MM.1S (cell line): ENCODE data around the gene SYTL4.

Experiments
- DNase-seq: peaks from one replicate; pipeline ENCODE4 v3.0.0-alpha.2; 2015
- H2AFZ ChIP-seq: fragments of 300-600 bp; sonication (generic); 2 replicates; pipeline ENCODE4 v1.6.0; 2016; ENCODE audit warnings: antibody characterized with exemption, low read length
- H3F3A ChIP-seq: fragments of 300-600 bp; sonication (generic); 2 replicates; pipeline ENCODE4 v1.6.1; 2016; ENCODE audit warnings: mild to moderate bottlenecking, antibody characterized with exemption, low read length, moderate library complexity, mixed read lengths; ENCODE audit not compliant: insufficient read depth
- H3K27ac ChIP-seq: fragments of 300-600 bp; sonication (generic); 2 replicates; pipeline ENCODE4 v1.5.1; 2016; ENCODE audit warnings: mild to moderate bottlenecking, low read length
- H3K27me3 ChIP-seq: fragments of 300-600 bp; sonication (generic); replicated peaks from 2 replicates; pipeline ENCODE4 v1.6.0; 2016; ENCODE audit warnings: low read length; ENCODE audit not compliant: insufficient read depth
- H3K36me3 ChIP-seq: fragments of 300-600 bp; sonication (generic); replicated peaks from 2 replicates; pipeline ENCODE4 v1.6.1; 2016; ENCODE audit warnings: mild to moderate bottlenecking, low read length, mixed read lengths; ENCODE audit not compliant: insufficient read depth
- H3K4me1 ChIP-seq: fragments of 300-600 bp; sonication (generic); 2 replicates; pipeline ENCODE4 v1.6.1; 2016; ENCODE audit warnings: low read length, mixed read lengths
- H3K4me2 ChIP-seq: fragments of 300-600 bp; sonication (generic); 2 replicates; pipeline ENCODE4 v1.6.0; 2016; ENCODE audit warnings: low read depth, low read length
- H3K4me3 ChIP-seq: fragments of 300-600 bp; sonication (generic); 2 replicates; pipeline ENCODE4 v1.5.1; 2016; ENCODE audit warnings: low read length, mixed read lengths
- H3K79me2 ChIP-seq: fragments of 300-600 bp; sonication (generic); 2 replicates; pipeline ENCODE4 v1.6.1; 2016; ENCODE audit warnings: mixed run types, low read length, mixed read lengths
- H3K9ac ChIP-seq: fragments of 300-600 bp; sonication (generic); 2 replicates; pipeline ENCODE4 v1.6.1; 2016; ENCODE audit warnings: low read length, mixed read lengths
- H3K9me2 ChIP-seq: fragments of 300-600 bp; sonication (generic); replicated peaks from 2 replicates; pipeline ENCODE4 v1.6.1; 2016; ENCODE audit warnings: mild to moderate bottlenecking, low read length, mixed read lengths; ENCODE audit not compliant: insufficient read depth
- H3K9me3 ChIP-seq: fragments of 300-600 bp; sonication (generic); replicated peaks from 2 replicates; pipeline ENCODE4 v1.6.1; 2016; ENCODE audit warnings: mild to moderate bottlenecking, low read length, mixed read lengths; ENCODE audit not compliant: insufficient read depth
- H4K20me1 ChIP-seq: fragments of 300-600 bp; sonication (generic); 2 replicates; pipeline ENCODE4 v1.6.1; 2016; ENCODE audit warnings: mild to moderate bottlenecking, low read length, moderate library complexity, mixed read lengths; ENCODE audit not compliant: insufficient read depth
- EZH2 ChIP-seq: fragments of 300-600 bp; sonication (generic); optimal IDR thresholded peaks from 2 replicates; pipeline ENCODE3; 2017; ENCODE audit warnings: low read depth, mild to moderate bottlenecking, antibody characterized with exemption, low read length, mixed read lengths
- EZH2phosphoT487 ChIP-seq: fragments of 300-600 bp; sonication (generic); IDR thresholded peaks from 2 replicates; pipeline ENCODE4 v1.6.1; 2018; ENCODE audit warnings: antibody characterized with exemption, low read length
- TF ChIP-seq, protein P1 (sequence below): fragments of 300-600 bp; sonication (generic); IDR thresholded peaks from 2 replicates; pipeline ENCODE4 v1.5.1; 2016; ENCODE audit warnings: antibody characterized with exemption, low read length, mixed read lengths

The SYTL4 gene

DNA sequence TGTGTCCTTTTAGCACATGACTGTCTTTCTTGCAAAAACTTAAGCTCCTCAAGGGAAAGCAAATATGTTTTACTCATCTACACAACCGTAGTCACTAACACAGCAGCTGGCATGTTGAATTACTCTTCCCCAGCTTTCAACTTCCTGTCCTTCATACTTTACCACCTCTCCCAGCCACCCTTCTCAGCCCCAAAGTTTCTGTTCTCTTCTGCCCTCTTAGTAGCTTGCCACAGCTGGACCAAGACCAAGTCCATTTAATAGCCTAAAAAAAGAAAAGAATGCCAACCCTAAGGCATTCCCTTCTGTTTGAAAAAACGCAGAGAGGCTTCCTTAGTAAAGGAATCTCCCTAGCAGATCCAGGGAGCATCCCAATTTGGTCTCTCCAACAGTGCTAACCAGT is 51.2 kb downstream of the SYTL4 start:
- H3K9me2 ChIP-seq = no peaks in the 10 kb centered on the region
- H4K20me1 ChIP-seq = no peaks in the 10 kb centered on the region
- H3K9ac ChIP-seq = no peak overlapping the region
- no peak overlapping the region for H3K4me2 ChIP-seq
- H3K4me3 ChIP-seq = no peak overlapping the region
- H3K9me3 ChIP-seq = no peaks in the 10 kb centered on the region
- H3K36me3 ChIP-seq = no peaks in the 10 kb centered on the region
- no peaks in the 10 kb centered on the region for H3K4me1 ChIP-seq
- no peaks in the 10 kb centered on the region for H3F3A ChIP-seq
- TF ChIP-seq EZH2phosphoT487 = no peak
- TF ChIP-seq, protein P1, sequence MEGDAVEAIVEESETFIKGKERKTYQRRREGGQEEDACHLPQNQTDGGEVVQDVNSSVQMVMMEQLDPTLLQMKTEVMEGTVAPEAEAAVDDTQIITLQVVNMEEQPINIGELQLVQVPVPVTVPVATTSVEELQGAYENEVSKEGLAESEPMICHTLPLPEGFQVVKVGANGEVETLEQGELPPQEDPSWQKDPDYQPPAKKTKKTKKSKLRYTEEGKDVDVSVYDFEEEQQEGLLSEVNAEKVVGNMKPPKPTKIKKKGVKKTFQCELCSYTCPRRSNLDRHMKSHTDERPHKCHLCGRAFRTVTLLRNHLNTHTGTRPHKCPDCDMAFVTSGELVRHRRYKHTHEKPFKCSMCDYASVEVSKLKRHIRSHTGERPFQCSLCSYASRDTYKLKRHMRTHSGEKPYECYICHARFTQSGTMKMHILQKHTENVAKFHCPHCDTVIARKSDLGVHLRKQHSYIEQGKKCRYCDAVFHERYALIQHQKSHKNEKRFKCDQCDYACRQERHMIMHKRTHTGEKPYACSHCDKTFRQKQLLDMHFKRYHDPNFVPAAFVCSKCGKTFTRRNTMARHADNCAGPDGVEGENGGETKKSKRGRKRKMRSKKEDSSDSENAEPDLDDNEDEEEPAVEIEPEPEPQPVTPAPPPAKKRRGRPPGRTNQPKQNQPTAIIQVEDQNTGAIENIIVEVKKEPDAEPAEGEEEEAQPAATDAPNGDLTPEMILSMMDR = no peak
- TF ChIP-seq EZH2 = no peak
- H3K27ac ChIP-seq = no peak overlapping the region
- no peak for DNase-seq
- no peaks in the 10 kb centered on the region for H3K79me2 ChIP-seq
- no peaks in the 10 kb centered on the region for H3K27me3 ChIP-seq
- H2AFZ ChIP-seq = no peak overlapping the region

DNA sequence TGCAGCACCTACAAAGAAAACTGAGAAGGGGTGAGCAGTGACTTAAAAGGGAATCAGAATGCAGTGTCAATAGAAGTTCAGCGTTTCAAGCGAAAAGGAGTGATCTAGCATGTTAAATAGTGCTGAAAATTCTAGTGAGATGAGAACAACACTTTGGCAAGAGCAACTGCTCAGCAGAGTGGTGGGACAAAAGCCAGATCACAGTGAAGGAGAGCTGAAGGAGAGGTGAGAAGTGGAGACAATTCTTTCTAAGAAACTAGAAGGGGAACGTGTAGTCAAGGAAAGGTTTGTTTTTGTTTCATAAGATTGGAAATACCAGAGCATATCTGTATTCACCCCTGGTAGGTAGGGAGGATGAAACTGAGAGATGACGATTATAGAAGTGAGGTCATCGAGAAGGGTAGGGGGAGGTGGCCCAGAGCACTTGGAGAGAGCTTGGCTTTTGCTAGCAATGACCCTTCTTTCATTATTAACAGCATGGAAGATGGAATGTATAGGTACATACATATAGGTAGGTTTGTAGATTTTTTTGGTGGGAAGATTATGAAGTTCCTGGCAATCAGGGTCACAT is 54.2 kb downstream of the SYTL4 start:
- H3F3A ChIP-seq = no peaks in the 10 kb centered on the region; the same call in 1 of the 2 replicates
- H4K20me1 ChIP-seq = no peaks in the 10 kb centered on the region
- H2AFZ ChIP-seq = no peak overlapping the region
- no peaks in the 10 kb centered on the region for H3K27me3 ChIP-seq
- no peak overlapping the region for H3K4me3 ChIP-seq
- no peaks in the 10 kb centered on the region for H3K79me2 ChIP-seq
- H3K9me2 ChIP-seq = no peaks in the 10 kb centered on the region
- H3K4me1 ChIP-seq = 0 out of 2 replicates have a peak, but pooled peaks cover 11% of the 10 kb centered on the region
- no peak overlapping the region for H3K4me2 ChIP-seq
- DNase-seq = no peak
- no peak for TF ChIP-seq EZH2
- TF ChIP-seq, protein P1 = no peak
- no peak for TF ChIP-seq EZH2phosphoT487
- no peaks in the 10 kb centered on the region for H3K9me3 ChIP-seq
- H3K36me3 ChIP-seq = no peaks in the 10 kb centered on the region
- no peak overlapping the region for H3K27ac ChIP-seq
- no peak overlapping the region for H3K9ac ChIP-seq

DNA sequence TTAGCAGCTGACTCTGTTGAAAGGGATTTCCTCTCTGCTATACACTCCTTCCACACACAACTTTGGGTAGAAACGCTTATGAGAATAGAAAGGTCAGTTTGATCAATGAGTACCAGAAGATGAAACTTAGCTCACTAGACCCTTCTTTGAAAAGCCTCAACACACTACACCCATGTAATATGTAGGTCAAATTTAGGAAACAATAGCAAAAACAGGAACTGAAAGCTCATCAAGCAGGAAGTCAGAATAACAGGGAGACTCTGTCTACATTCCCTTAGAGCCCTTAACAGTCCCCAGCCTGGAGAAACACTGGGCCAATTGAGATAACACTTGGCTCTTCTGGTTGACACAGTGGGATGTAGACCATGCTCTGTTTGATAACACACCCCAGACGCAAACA is 57.2 kb downstream of the SYTL4 start:
- no peak overlapping the region for H3K9ac ChIP-seq
- H3K4me3 ChIP-seq = no peak overlapping the region
- H2AFZ ChIP-seq = no peak overlapping the region
- no peaks in the 10 kb centered on the region for H3K79me2 ChIP-seq
- no peaks in the 10 kb centered on the region for H4K20me1 ChIP-seq
- H3K36me3 ChIP-seq = no peaks in the 10 kb centered on the region
- H3K27me3 ChIP-seq = no peaks in the 10 kb centered on the region
- TF ChIP-seq EZH2phosphoT487 (no peak), EZH2 (no peak)
- TF ChIP-seq, protein P1 = no peak
- H3K9me3 ChIP-seq = no peaks in the 10 kb centered on the region
- H3K27ac ChIP-seq = no peak overlapping the region
- no peaks in the 10 kb centered on the region for H3K9me2 ChIP-seq
- DNase-seq = no peak
- H3K4me1 ChIP-seq = 0 out of 2 replicates have a peak, but pooled peaks cover 11% of the 10 kb centered on the region
- H3F3A ChIP-seq = no peaks in the 10 kb centered on the region; the same call in 1 of the 2 replicates
- H3K4me2 ChIP-seq = no peak overlapping the region
